Left ventricle myocardium superior (tissue), 1 donor: ENCODE data around the gene FOXI2. TPM values are rescaled to one million over a fixed set of nuclear protein-coding genes. Genes with fewer than 3 reads are reported as not detected.

Source experiments
- total RNA-seq: library from RNA; stranded (reverse); fragmentation: NEBNext Ultra II Directional; extraction: Animal tissue kit (Norgen Biotek cat#: 25700); gene quantifications from one replicate; pipeline ENCODE4 v1.2.1, GENCODE V29; 2021
- donor health status: DM: no; HTN: yes; CAD: no; lungs with severe emphysema.

FOXI2 gene
- total RNA-seq, 1 donor from 2014 or later: not detected

Other genes with a start within 250 kb of the FOXI2 start
- gene NPS, start 187.9 kb upstream of the FOXI2 start, total RNA-seq: not detected
- not detected for gene CLRN3, start 155.8 kb downstream of the FOXI2 start, total RNA-seq
- 15.1 TPM for gene PTPRE, start 169.9 kb downstream of the FOXI2 start, total RNA-seq